ENCODE results near the gene SMG9. TPM values are rescaled to one million over a fixed set of nuclear protein-coding genes. Genes with fewer than 3 reads are reported as not detected.

Gene SMG9
- total RNA-seq, 3 donors from 2014 or later (not counting 1 experiment from before 2014, with no cell fraction given), result 23.3 to 37.4 (median 28.3) TPM

DNA sequence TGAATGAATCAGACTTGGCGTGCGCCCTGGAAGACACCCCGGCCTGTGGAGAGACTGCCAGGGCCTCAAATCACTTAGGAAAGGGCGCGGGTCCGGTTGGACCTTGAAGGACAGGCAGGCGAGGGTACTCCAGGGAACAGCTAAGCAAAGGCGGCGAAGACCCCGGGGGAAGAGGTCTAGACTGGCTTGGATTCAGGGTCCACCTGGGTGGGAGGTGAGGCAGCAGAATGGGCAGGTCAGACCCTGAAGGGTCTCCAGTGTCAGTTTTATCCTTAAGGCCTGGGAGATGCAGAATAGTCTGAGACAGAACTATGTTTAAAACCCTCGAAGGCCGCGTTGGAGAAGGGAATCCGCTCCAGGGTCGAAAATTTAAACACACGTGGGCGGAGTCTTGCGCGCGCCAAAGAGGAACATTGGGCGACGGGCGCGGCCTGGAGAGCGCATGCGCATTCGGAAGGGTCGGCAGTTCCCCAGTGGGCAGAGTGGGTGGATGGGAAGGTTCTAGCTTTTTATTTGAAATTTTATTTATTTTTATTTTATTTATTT lies 567 bp upstream of the SMG9 start:
- TF ChIP-seq, protein P1, sequence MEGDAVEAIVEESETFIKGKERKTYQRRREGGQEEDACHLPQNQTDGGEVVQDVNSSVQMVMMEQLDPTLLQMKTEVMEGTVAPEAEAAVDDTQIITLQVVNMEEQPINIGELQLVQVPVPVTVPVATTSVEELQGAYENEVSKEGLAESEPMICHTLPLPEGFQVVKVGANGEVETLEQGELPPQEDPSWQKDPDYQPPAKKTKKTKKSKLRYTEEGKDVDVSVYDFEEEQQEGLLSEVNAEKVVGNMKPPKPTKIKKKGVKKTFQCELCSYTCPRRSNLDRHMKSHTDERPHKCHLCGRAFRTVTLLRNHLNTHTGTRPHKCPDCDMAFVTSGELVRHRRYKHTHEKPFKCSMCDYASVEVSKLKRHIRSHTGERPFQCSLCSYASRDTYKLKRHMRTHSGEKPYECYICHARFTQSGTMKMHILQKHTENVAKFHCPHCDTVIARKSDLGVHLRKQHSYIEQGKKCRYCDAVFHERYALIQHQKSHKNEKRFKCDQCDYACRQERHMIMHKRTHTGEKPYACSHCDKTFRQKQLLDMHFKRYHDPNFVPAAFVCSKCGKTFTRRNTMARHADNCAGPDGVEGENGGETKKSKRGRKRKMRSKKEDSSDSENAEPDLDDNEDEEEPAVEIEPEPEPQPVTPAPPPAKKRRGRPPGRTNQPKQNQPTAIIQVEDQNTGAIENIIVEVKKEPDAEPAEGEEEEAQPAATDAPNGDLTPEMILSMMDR (IDR thresholded peaks at IDR 0.05), result no peak
- Mint-ChIP-seq H3K4me3 (peak overlapping the region; percentile 99), H3K36me3 (no peaks in the 10 kb centered on the region), H3K27me3 (ENCODE audit: low read depth in 2 of 2) (peaks cover 0 to 2% of the 10 kb centered on the region in 2 donors), H3K9me3 (no peaks in the 10 kb centered on the region), H3K27ac (peak overlapping the region; percentile 99 to 100), H3K4me1 (peaks cover 26 to 32% of the 10 kb centered on the region in 2 donors)
- peaks cover 25% of the 10 kb centered on the region for H3K4me1 ChIP-seq (ENCODE audit: control insufficient read depth, insufficient read depth, low read length)
- under 1% methylated on average over 27 of the region's 28 CpGs for WGBS (ENCODE audit: insufficient coverage)
- DNase-seq, result peak; percentile 68 to 90
- peak in 1 of 3 donors; percentile 22 for ATAC-seq
- peak overlapping the region; percentile 97 for H3K27ac ChIP-seq (ENCODE audit: low read length)
- H3K9me3 ChIP-seq (ENCODE audit: control insufficient read depth, insufficient read depth, low read length), result no peaks in the 10 kb centered on the region
- intact Hi-C loops (cut with micrococcal nuclease), result loop anchor here (2.0 kb wide), 2 partner anchors 55 to 87 kb away; no protein-coding TSS in a partner anchor
- H3K4me3 ChIP-seq (ENCODE audit: low read length), result peak overlapping the region; percentile 83
- H3K27me3 ChIP-seq (ENCODE audit: control insufficient read depth, insufficient read depth, low read length), result no peaks in the 10 kb centered on the region
- H3K36me3 ChIP-seq (ENCODE audit: control insufficient read depth, insufficient read depth, low read length), result peaks cover 4% of the 10 kb centered on the region

DNA sequence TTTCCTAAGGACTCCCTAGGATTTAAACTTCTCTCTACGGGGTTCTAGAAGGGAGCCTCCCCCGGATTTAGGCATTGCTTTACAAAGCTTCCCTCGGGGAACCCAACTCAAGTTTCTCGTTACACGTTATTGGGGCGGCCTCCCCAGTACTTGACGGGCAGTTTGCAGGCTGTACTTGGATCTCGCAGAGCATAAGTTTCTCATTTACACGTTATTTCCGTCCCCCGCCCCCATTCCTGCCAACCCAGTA lies 584 bp downstream of the SMG9 start:
- Mint-ChIP-seq H3K9me3 (no peaks in the 10 kb centered on the region), H3K27ac (peak overlapping the region; percentile 99 to 100), H3K4me3 (peak overlapping the region; percentile 99), H3K36me3 (peaks cover 1% of the 10 kb centered on the region), H3K27me3 (ENCODE audit: low read depth in 2 of 2) (peaks cover 0 to 2% of the 10 kb centered on the region in 2 donors), H3K4me1 (peaks cover 26 to 36% of the 10 kb centered on the region in 2 donors)
- Histone ChIP-seq H3K27me3 (ENCODE audit: control insufficient read depth, insufficient read depth, low read length) (no peaks in the 10 kb centered on the region), H3K4me1 (ENCODE audit: control insufficient read depth, insufficient read depth, low read length) (peaks cover 25% of the 10 kb centered on the region), H3K9me3 (ENCODE audit: control insufficient read depth, insufficient read depth, low read length) (no peaks in the 10 kb centered on the region), H3K36me3 (ENCODE audit: control insufficient read depth, insufficient read depth, low read length) (peaks cover 15% of the 10 kb centered on the region), H3K27ac (ENCODE audit: low read length) (peak overlapping the region; percentile 97), H3K4me3 (ENCODE audit: low read length) (peak overlapping the region; percentile 83)
- intact Hi-C loops (cut with micrococcal nuclease), result loop anchor here (2.0 kb wide), 2 partner anchors 53 to 85 kb away; no protein-coding TSS in a partner anchor
- 0% methylated on average over 11 of the region's 11 CpGs for WGBS (ENCODE audit: insufficient coverage)
- no peak for ATAC-seq
- TF ChIP-seq, protein P1 (IDR thresholded peaks at IDR 0.05), result no peak
- no peak for DNase-seq

DNA sequence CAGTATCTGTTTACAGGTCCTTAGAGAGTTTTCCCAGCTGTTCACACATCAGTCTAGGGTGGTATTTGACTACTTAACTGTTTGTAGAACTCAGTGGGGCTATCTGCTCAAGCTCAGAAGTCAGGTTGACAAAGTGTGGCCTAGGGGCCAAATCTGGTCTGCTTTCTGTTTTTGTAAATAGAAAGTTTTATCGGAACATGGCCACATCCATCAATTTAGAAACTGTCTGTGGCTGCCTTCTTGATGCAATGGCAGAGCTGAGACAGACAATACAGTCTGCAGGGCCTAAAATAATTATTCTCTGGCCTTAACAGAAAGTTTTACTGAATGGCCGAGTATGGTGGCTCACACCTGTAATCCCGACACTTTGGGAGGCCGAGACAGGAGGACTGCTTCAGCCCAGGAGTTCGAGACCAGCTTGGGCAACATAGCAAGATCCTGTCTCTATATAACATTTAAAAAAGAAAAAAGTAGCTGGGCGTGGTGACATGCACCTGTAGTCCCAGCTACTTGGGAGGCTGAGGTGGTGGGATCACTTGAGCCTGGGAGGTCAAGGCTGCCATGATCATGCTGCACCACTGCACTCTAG lies 2.4 kb downstream of the SMG9 start:
- H3K27ac ChIP-seq (ENCODE audit: low read length), result no peak overlapping the region
- H3K36me3 ChIP-seq (ENCODE audit: control insufficient read depth, insufficient read depth, low read length), result peaks cover 30% of the 10 kb centered on the region
- no peaks in the 10 kb centered on the region for H3K9me3 ChIP-seq (ENCODE audit: control insufficient read depth, insufficient read depth, low read length)
- 88% methylated on average over 6 of the region's 6 CpGs for WGBS (ENCODE audit: insufficient coverage)
- DNase-seq, result no peak
- peaks cover 25% of the 10 kb centered on the region for H3K4me1 ChIP-seq (ENCODE audit: control insufficient read depth, insufficient read depth, low read length)
- H3K27me3 Mint-ChIP-seq (ENCODE audit: low read depth in 2 of 2), result peaks cover 0 to 2% of the 10 kb centered on the region in 2 donors
- intact Hi-C loops (cut with micrococcal nuclease), result no loop called here
- ATAC-seq, result no peak
- H3K27me3 ChIP-seq (ENCODE audit: control insufficient read depth, insufficient read depth, low read length), result no peaks in the 10 kb centered on the region
- peaks cover 7% of the 10 kb centered on the region for H3K36me3 Mint-ChIP-seq
- no peak overlapping the region for H3K4me3 ChIP-seq (ENCODE audit: low read length)
- peak overlapping the region in 1 of 2 donors; percentile 100 for H3K27ac Mint-ChIP-seq
- no peaks in the 10 kb centered on the region for H3K9me3 Mint-ChIP-seq
- no peak overlapping the region for H3K4me3 Mint-ChIP-seq
- peaks cover 31 to 41% of the 10 kb centered on the region in 2 donors for H3K4me1 Mint-ChIP-seq
- TF ChIP-seq, protein P1 (IDR thresholded peaks at IDR 0.05), result no peak

All from natural killer cell (primary cell).